Panc1 (cell line): ENCODE measurements around the gene RABL2A. TPM values are rescaled to one million over a fixed set of nuclear protein-coding genes. Genes with fewer than 3 reads are reported as not detected.
"Not testable (repeated sequence)": the region's sequence is repeated elsewhere in the genome, so short reads cannot be mapped to it uniquely, and the experiment has no call there.

Source experiments
- ATAC-seq: fragments of 200-7000 bp; cut with Tn5 transposase; 2 replicates; pipeline ENCODE4 v1.9.1; 2020; ENCODE audit warnings: mild to moderate bottlenecking, moderate library complexity
- BruUV-seq: library from RNA; stranded (reverse); fragments of 400-500 nt; replicated peaks from 2 replicates; lab custom pipeline; 2021; lab: Mats Ljungman, UMichigan
- CTCF ChIA-PET: fragments of 300-600 bp; sonication (Branson Sonifier 250); formaldehyde crosslinking; loops from one replicate; lab custom pipeline; 2022; ENCODE audit warnings: antibody characterized with exemption; lab: Charles Lee
- POLR2A ChIA-PET: fragments of 300-600 bp; sonication (Branson Sonifier 250); formaldehyde crosslinking; loops from one replicate; lab custom pipeline; 2022; ENCODE audit warnings: antibody characterized with exemption; lab: Charles Lee
- DNase-seq: peaks from one replicate; pipeline ENCODE4 v3.0.0-alpha.2; 2010; ENCODE audit warnings: low read depth, low spot score
- H3K27ac ChIP-seq: 2 replicates; pipeline ENCODE4 v1.5.1; 2011; ENCODE audit warnings: mild to moderate bottlenecking, low read length, inconsistent platforms
- H3K27me3 ChIP-seq: fragments of 200-500 bp; sonication (Bioruptor generic); 2 replicates; pipeline ENCODE4 v1.6.0; 2014; ENCODE audit warnings: low read length, inconsistent platforms; ENCODE audit not compliant: control insufficient read depth, insufficient read depth
- H3K36me3 ChIP-seq: fragments of 200-500 bp; sonication (Bioruptor generic); 2 replicates; pipeline ENCODE4 v1.5.1; 2014; ENCODE audit warnings: inconsistent platforms, mild to moderate bottlenecking, low read length, moderate library complexity; ENCODE audit not compliant: control insufficient read depth, insufficient read depth
- H3K4me1 ChIP-seq: 2 replicates; pipeline ENCODE4 v1.5.1; 2011; ENCODE audit warnings: inconsistent platforms, mild to moderate bottlenecking, low read length, moderate library complexity; ENCODE audit not compliant: control insufficient read depth, insufficient read depth
- H3K4me3 ChIP-seq, 2 experiments: 2 replicates each; pipeline ENCODE4 v1.5.1; 2011 to 2012; ENCODE audit warnings: low read depth in 2 of 2, low read length in 2 of 2, mild to moderate bottlenecking in 2 of 2, inconsistent platforms in 1 of 2, moderate library complexity in 1 of 2
- H3K9me3 ChIP-seq: fragments of 200-500 bp; sonication (Bioruptor generic); 2 replicates; pipeline ENCODE4 v1.5.1; 2014; ENCODE audit warnings: low read depth, mild to moderate bottlenecking, inconsistent platforms, low read length, moderate library complexity; ENCODE audit not compliant: control insufficient read depth, insufficient read depth
- TCF7L2 ChIP-seq: IDR thresholded peaks from 2 replicates; pipeline ENCODE4 v1.6.1; 2011; ENCODE audit warnings: mild to moderate bottlenecking, low read depth, low read length, inconsistent platforms
- in situ Hi-C: cut with HindIII; loops from 2 replicates; pipeline ENCODE4 v1.10.0; 2016; ENCODE audit warnings: low sequenced_read_pairs, low pct_unique_long_range_greater_than_20kb
- intact Hi-C: fragments of 100-400 bp; cut with micrococcal nuclease; formaldehyde crosslinking; loops from one replicate; pipeline ENCODE4 v1.10.0; 2022; ENCODE audit not compliant: unreplicated experiment
- microRNA-seq: library from miRNA; unstranded; fragments of <30 nt; microRNA quantifications from one replicate; pipeline ENCODE4 v1.1.0, GENCODE V29; 2020; ENCODE audit not compliant: unreplicated experiment
- total RNA-seq: library from RNA; stranded (reverse); gene quantifications from one replicate; pipeline ENCODE4 v1.2.1, GENCODE V29; 2021; ENCODE audit not compliant: unreplicated experiment

RABL2A gene
- total RNA-seq, 1 experiment from 2014 or later: 21.4 TPM

DNA sequence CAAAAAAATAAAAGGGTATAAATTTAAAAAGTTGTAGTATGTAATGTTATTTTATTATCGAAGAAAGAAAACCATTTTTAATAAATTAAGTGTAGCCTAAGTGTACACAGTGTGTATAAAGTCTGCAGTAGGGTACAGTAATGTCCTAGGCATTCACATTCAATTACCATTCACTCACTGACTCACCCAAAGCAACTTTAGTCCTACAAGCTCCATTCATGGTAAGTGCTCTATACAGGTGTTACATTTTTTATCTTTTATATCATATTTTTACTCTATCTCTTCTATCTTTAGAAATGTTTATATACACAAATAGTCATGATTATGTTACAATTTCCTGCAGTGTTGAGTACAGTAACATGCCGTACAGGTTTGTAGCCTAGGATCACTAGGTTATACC lies 59.5 kb downstream of the RABL2A start:
- Histone ChIP-seq H3K4me3 (no peak overlapping the region), H3K36me3 (no peaks in the 10 kb centered on the region), H3K4me1 (no peaks in the 10 kb centered on the region), H3K27me3 (no peaks in the 10 kb centered on the region), H3K27ac (no peak overlapping the region), H3K9me3 (no peaks in the 10 kb centered on the region)
- DNase-seq: no peak
- peak; percentile 72; the same call in 1 of the 2 replicates for ATAC-seq
- intact Hi-C loops (no loop called here), in situ Hi-C loops (no loop called here)
- CTCF ChIA-PET: no interaction called here
- POLR2A ChIA-PET: no interaction called here
- BruUV-seq: no TSS peak
- no peak for TF ChIP-seq TCF7L2

DNA sequence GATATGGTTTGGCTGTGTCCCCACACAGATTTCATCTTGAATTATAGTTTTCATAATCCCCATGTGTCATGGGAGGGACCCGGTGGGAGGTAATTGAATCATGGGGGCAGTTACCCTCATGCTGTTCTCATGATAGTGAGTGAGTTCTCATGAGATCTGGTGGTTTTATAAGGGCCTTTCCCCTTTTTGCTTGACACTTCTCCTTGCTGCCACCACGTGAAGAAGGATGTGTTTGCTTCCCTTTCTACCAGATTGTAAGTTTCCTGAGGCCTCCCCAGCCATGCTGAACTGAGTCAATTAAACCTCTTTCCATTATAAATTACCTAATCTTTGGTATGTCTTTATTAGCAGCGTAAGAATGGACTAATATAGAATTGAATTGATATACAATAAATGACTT lies 63.8 kb downstream of the RABL2A start:
- H3K36me3 ChIP-seq, BruUV-seq, H3K27ac ChIP-seq, H3K4me3 ChIP-seq, CTCF ChIA-PET, ATAC-seq, DNase-seq, H3K4me1 ChIP-seq, intact Hi-C loops, H3K9me3 ChIP-seq, H3K27me3 ChIP-seq, POLR2A ChIA-PET, in situ Hi-C loops: not testable (repeated sequence)

Small RNAs within 50 kb of the gene (microRNA-seq; reads per million reads assigned to microRNA genes)
- gene MIR1302-3: not detected

Other genes with a start within 250 kb of the RABL2A start
- gene ZNG1B, start 189.6 kb upstream of the RABL2A start, total RNA-seq: 37.1 TPM
- gene FOXD4L1, start 128.6 kb upstream of the RABL2A start, total RNA-seq: not detected
- gene SLC35F5, start 129.4 kb downstream of the RABL2A start, total RNA-seq: 89.8 TPM